ENCODE results near the gene HAGHL. TPM values are rescaled to one million over a fixed set of nuclear protein-coding genes. Genes with fewer than 3 reads are reported as not detected.

HAGHL gene
- total RNA-seq, 1 experiment from 2014 or later = 23.3 TPM

DNA sequence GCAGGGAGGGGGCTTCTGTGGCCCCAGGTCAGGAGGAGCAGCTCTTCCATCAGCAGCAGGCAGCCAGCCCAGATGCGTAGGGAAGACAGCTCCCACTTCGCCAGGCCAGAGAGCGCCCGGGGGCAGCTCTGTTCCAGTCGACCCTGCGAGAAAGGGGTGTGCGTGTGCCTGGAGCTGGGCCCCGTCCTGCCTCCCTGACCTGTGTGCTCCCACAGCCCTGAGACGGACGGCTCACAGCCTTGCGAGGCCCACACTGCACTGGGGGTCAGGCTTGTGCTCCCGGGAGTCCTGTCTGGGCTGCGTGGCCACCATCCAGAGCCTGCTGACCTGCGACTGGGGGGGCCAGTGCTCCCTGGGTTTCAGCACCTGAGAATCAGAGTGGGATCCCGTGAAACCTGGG is 33.2 kb downstream of the HAGHL start:
- DNase-seq (ENCODE audit: low read depth, low spot score) = no peak
- in situ Hi-C loops (cut with HindIII; ENCODE audit: low pct_unique_long_range_greater_than_20kb, low sequenced_read_pairs) = no loop called here

DNA sequence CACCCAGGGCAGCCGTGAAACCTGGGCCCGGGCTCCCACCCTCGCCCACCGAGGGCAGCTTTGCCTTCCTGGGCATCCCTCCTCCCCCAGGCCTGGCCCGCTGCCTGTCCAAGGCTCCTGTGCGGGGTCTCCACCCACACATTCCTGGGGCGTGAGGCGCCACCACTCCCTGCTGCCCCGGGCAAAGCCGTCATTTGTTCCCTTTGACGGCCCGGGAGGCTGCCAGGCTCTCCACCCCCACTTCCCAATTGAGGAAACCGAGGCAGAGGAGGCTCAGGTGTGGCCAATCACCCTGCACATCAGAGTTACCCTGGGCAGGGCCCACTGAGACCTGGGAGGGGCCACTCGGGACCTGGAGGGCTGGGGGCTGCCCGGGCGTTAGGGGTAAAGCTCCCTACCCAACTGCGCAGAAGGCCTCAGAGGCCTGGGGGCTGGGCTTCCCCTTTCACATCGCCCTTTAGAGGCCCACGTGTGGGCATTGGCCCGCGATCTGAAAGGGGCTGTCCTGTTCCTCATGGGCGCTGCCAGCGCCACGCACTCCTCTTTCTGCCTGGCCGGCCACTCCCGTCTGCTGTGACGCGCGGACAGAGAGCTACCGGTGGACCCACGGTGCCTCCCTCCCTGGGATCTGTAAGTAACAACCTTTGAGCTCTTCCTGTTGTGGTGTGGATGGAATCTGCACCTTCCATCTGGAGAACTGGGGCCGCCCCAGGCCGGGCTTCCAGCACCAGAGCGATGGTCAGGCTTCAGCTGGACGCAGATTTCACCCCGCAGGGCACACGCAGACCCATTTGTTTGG is 33.8 kb downstream of the HAGHL start, which contains the start of gene MSLN:
Gene MSLN (plus strand): TSS at position 190 of the 799 bp plus-strand sequence. CDS start 1,947 bp downstream, outside the sequence.
- in situ Hi-C loops (cut with HindIII; ENCODE audit: low pct_unique_long_range_greater_than_20kb, low sequenced_read_pairs) = no loop called here
- DNase-seq (ENCODE audit: low read depth, low spot score) = no peak

DNA sequence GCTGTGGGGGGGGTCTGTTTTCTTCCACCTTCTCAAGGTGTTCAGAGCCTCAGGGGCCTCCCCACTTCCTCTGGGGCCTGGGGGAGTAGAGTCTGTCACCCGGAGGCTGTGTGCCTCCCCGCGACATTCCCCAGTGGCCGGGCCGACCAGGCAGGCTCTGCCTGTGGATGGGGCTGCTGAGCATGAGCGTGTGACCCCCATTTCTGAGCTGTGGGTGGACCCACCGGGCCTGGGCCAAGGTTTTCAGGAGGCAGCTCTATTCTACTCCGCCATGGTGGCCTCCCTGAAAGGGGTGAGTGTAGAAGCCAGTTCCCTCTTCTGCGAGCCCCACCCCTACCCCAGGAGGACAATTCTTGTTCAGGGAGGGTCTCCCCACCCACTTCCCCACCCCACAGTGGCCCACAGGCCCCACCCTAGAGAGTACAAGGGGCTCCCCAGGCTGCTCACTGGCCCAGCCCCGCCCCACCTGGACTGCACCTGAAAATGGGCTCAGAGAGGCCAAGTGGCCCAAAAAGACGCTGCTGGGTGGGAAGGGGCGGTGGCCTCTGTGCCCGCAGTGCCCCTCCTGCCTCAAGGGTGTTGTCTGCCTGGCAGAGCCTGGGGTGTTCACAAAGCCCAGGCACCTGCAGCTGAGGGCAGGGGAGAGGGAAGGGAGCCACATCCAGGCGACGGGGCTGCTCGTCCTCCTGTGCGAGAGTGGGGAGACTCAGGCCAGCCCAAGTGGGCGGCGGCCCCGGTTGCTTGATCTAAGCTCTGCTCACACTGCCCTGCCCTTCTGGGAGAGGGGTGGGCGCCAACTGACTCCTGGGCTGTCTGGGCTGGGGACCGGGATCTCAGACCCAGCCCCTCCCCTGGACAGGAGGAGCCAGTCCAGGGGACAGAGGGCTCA is 35.0 kb downstream of the HAGHL start:
- in situ Hi-C loops (cut with HindIII; ENCODE audit: low pct_unique_long_range_greater_than_20kb, low sequenced_read_pairs) = no loop called here
- no peak for DNase-seq (ENCODE audit: low read depth, low spot score)

DNA sequence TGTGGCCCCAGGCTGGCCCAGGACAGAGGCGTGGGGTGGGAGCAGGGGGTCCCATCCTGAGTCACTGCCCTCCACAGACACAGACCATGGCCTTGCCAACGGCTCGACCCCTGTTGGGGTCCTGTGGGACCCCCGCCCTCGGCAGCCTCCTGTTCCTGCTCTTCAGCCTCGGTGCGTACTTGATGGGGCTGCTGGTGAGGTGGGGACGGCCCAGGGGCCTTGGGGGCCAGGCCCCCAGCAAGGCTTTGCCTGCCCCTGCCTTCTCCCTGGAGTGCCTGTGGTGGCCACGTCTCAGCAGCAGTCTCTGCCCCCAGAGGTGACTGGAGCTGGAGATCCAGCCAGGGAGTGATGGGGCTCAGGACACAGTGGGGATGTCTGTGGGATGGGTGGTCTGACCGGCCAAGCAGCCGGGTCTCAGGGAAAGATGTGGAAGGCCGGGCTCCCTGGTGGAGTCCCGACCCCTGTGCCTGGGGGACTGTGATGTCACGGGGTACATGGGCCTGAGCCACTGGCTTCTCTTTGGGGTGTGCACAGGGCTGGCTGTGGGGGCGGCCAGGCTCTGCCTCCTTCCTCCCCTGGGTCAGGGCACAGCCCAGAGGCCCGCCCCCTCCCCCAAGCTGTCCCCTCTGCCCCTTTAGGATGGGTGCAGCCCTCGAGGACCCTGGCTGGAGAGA is 35.8 kb downstream of the HAGHL start:
- in situ Hi-C loops (cut with HindIII; ENCODE audit: low pct_unique_long_range_greater_than_20kb, low sequenced_read_pairs) = no loop called here
- no peak for DNase-seq (ENCODE audit: low read depth, low spot score)

DNA sequence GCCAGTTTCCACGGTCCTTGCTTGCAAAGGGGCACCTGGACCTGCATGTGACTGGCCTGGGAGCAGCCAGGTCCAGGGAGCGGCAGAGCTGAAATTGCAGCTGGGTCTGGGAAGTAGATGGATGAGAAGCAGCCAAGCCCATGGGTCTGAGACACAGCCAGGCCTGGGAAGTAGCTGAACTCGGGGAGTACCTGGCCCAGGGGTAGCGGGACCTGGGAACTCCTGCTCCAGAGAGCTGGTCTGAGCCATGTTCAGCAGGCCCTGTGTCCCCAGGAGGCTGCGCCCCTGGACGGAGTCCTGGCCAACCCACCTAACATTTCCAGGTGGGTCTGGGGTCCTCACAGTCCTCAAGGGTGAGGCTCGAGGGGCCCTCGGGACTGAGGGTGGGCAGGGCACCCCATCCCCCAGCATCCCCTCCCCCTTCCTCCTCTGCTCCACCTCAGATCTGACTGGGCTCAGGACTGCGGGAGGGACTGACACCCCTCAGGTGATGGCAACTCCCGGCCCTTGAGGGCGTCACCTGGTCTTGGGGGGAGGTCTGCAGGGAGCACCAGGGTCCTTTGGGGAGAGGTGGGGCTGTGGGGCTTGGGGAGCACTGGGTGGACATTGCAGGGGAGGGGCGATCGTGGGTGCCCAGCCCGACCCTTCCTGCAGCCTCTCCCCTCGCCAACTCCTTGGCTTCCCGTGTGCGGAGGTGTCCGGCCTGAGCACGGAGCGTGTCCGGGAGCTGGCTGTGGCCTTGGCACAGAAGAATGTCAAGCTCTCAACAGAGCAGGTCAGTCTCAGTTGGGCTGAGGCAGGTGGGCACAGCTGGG is 36.7 kb downstream of the HAGHL start:
- in situ Hi-C loops (cut with HindIII; ENCODE audit: low pct_unique_long_range_greater_than_20kb, low sequenced_read_pairs) = no loop called here
- no peak for DNase-seq (ENCODE audit: low read depth, low spot score)

DNA sequence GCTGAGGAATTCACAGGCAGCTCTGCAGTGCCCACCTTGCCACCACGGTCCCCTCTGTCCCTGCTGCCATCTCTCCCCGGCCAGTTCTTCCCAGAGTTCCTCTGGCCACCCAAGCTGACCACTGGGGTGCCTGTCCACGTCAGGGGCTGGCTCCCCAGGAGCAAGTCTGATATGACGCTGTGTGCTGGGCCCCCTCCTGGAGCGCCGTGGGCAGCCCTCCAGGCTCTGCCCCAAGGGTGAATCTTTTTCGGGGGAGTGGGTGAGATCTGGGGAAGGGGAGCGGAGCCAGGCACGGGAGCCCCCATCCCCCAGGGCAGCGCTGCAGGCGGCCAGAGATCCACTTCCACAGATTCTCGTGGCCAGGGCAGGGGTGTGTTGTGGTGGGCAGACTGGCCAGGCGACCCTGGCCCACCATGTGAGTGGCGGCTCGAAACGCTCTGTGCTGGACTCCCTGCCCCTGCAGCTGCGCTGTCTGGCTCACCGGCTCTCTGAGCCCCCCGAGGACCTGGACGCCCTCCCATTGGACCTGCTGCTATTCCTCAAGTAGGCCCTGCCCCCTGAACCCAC is 37.4 kb downstream of the HAGHL start:
- in situ Hi-C loops (cut with HindIII; ENCODE audit: low pct_unique_long_range_greater_than_20kb, low sequenced_read_pairs) = no loop called here
- DNase-seq (ENCODE audit: low read depth, low spot score) = no peak

DNA sequence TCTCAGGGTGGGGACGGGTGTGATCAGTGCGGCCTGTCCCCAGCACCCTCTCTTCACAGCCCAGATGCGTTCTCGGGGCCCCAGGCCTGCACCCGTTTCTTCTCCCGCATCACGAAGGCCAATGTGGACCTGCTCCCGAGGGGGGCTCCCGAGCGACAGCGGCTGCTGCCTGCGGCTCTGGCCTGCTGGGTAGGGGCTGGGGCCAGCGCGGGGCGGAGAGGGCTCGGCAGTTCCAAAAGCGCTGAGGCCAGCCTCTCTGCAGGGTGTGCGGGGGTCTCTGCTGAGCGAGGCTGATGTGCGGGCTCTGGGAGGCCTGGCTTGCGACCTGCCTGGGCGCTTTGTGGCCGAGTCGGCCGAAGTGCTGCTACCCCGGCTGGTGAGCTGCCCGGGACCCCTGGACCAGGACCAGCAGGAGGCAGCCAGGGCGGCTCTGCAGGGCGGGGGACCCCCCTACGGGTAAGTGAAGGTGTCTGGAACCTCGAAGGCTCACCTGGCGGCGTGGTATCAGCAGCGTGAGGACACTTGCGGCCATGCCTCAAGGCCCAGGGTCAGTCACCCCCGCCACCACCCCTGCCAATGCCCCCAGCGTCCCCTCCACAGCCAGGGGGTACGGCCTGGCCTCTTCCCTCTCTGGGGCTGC is 38.1 kb downstream of the HAGHL start:
- in situ Hi-C loops (cut with HindIII; ENCODE audit: low pct_unique_long_range_greater_than_20kb, low sequenced_read_pairs) = no loop called here

DNA sequence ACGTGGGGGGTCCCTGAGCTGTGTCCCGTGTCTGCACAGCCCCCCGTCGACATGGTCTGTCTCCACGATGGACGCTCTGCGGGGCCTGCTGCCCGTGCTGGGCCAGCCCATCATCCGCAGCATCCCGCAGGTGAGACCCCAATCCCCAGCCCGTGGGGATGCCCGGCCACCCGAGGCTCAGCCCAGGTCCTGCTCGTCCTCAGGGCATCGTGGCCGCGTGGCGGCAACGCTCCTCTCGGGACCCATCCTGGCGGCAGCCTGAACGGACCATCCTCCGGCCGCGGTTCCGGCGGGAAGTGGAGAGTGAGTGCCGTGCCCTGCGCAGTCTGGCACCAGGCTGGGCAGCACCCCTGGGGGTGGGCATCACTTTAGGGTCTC is 38.6 kb downstream of the HAGHL start:
- in situ Hi-C loops (cut with HindIII; ENCODE audit: low pct_unique_long_range_greater_than_20kb, low sequenced_read_pairs) = no loop called here
- DNase-seq (ENCODE audit: low read depth, low spot score) = no peak

More for the DNA sequence above, 38.1 kb downstream of the HAGHL start:
- DNase-seq (ENCODE audit: low read depth, low spot score) = no peak

DNA sequence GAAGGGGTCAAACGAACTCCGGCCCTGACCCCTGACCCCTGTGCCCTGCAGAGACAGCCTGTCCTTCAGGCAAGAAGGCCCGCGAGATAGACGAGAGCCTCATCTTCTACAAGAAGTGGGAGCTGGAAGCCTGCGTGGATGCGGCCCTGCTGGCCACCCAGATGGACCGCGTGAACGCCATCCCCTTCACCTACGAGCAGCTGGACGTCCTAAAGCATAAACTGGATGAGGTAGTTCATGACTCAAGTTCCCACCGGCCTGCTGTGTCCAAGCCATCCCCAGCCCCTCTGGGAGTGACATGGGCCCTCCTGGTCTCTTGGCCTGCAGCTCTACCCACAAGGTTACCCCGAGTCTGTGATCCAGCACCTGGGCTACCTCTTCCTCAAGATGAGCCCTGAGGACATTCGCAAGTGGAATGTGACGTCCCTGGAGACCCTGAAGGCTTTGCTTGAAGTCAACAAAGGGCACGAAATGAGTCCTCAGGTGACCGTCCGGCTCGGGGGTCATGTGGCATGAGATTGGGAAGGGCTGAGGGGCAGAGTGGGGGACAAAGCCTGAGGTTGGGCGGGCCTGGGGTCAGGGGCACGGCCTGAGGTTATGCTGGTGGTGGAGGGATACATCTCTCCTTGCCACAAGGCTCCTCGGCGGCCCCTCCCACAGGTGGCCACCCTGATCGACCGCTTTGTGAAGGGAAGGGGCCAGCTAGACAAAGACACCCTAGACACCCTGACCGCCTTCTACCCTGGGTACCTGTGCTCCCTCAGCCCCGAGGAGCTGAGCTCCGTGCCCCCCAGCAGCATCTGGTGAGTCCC is 39.3 kb downstream of the HAGHL start:
- no peak for DNase-seq (ENCODE audit: low read depth, low spot score)
- in situ Hi-C loops (cut with HindIII; ENCODE audit: low pct_unique_long_range_greater_than_20kb, low sequenced_read_pairs) = no loop called here

DNA sequence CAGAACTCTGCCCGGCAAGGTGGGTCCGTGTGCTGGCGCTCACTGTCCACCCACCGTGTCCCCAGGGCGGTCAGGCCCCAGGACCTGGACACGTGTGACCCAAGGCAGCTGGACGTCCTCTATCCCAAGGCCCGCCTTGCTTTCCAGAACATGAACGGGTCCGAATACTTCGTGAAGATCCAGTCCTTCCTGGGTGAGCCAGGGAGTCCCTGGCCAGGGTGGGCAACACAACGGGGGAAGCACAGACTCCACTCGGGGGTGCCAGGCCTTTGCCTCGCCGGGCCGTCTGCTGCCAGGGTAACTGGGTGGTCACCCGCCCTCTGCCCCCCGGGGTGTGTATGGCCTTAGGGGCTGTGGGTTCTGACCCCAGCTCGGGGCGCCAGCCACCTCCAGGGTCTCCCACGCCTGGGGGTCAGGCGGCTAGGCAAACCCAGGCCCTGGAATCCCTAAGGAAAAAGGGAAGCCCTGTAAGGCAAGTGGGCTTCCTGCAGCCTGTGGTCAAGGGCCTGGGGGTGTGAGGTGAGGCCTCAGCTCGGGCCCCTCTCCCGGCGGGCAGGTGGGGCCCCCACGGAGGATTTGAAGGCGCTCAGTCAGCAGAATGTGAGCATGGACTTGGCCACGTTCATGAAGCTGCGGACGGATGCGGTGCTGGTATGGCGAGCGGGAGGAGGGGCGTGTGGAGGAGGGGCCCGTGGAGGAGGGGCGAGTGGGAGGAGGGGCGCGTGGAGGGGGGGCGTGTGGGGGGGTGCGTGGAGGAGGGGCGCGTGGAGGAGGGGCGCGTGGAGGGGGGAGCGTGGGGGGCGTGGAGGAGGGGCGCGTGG is 40.1 kb downstream of the HAGHL start:
- no peak for DNase-seq (ENCODE audit: low read depth, low spot score)
- in situ Hi-C loops (cut with HindIII; ENCODE audit: low pct_unique_long_range_greater_than_20kb, low sequenced_read_pairs) = no loop called here

DNA sequence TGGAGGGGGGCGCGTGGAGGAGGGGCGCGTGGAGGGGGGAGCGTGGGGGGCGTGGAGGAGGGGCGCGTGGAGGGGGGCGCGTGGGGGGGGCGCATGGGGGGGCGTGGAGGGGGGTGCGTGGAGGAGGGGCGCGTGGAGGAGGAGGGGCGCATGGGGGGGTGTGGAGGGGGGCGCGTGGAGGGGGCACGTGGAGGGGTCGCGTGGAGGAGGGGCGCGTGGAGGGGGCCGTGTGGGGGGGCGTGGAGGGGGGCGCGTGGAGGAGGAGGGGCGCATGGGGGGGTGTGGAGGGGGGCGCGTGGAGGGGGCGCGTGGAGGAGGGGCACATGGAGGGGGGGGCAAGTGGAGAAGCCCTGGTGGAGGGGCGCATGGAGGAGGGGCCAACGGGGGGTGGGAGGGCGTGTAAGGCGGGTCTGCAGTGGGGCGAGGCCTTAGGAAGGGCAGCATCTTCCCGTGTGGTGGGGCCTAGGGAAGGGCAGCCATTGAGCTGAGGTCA is 40.9 kb downstream of the HAGHL start:
- in situ Hi-C loops (cut with HindIII; ENCODE audit: low pct_unique_long_range_greater_than_20kb, low sequenced_read_pairs) = no loop called here

DNA sequence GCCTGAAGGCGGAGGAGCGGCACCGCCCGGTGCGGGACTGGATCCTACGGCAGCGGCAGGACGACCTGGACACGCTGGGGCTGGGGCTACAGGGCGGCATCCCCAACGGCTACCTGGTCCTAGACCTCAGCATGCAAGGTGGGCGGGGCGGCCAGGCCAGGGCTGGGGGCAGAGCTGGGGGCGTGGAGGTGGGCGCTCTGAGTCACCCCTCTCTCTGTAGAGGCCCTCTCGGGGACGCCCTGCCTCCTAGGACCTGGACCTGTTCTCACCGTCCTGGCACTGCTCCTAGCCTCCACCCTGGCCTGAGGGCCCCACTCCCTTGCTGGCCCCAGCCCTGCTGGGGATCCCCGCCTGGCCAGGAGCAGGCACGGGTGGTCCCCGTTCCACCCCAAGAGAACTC is 41.5 kb downstream of the HAGHL start:
- in situ Hi-C loops (cut with HindIII; ENCODE audit: low pct_unique_long_range_greater_than_20kb, low sequenced_read_pairs) = no loop called here
- DNase-seq (ENCODE audit: low read depth, low spot score) = no peak

More for the DNA sequence above, 40.9 kb downstream of the HAGHL start:
- no peak for DNase-seq (ENCODE audit: low read depth, low spot score)

DNA sequence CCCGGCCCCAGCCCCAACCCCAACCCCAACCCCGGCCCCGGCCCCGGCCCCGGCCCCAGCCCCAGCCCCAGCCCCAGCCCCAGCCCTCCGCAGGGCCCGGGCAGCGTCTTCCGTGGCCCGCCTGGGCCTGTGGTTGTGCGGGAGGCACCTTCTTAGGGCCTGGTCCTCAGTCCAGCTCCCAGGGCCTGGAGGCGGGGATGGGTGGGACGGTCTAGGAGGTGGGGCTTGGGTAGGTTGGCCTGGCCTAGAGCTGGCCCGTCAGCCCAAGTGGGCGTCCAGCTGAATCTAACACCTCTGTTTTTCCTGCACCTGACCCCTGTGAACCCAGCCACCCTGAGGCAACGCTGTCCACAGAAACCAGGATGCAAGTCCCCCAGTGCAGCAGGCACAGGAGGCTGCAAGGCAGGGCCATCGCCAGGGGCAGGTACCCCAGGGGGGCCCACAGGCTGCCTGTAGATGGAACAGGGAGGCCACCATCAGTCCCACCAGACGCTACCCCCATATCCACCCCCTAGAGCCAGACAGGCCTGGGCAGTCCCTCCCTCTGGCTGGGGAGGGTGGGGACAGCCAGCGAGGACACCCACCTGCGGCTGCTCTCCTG is 42.4 kb downstream of the HAGHL start:
- DNase-seq (ENCODE audit: low read depth, low spot score) = no peak
- in situ Hi-C loops (cut with HindIII; ENCODE audit: low pct_unique_long_range_greater_than_20kb, low sequenced_read_pairs) = no loop called here

DNA sequence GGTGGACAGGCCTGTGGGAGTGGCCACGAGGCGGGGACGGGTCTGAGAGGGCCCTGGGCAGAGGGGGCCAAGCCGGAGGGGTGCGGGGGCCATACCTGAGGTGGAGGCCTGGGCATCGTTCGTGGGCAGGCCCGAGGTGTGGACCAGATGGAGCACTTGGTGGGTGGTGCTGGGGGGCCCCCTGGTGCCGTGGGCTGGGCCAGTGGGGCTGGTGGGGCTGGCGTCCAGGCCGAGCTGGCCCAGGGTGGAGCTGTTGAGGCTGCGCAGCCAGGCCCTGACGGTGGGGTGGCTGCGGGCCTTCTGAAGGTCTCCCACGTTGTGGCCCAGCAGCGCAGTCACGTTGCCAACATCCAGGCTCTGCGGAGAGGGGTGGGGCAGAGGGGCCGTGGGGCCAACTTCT is 43.0 kb downstream of the HAGHL start:
- in situ Hi-C loops (cut with HindIII; ENCODE audit: low pct_unique_long_range_greater_than_20kb, low sequenced_read_pairs) = no loop called here
- DNase-seq (ENCODE audit: low read depth, low spot score) = no peak

DNA sequence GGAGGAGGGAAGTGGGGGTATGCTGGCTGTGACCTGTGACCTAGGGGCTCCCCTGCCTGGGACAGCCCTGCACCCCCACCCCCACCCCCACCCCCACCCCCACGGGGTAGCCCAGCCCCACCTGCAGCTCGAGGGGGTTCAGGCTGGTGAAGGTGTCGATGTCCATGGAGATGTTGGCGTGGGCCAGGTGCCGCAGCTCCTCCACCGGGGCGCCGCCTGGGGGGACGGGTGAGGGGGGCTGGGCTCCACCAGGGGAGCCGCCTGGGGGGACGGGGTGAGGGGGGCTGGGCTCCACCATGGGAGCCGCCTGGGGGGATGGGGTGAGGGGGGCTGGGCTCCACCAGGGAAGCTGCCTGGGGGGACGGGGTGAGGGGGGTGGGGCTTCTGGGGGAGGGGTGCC is 43.5 kb downstream of the HAGHL start:
- in situ Hi-C loops (cut with HindIII; ENCODE audit: low pct_unique_long_range_greater_than_20kb, low sequenced_read_pairs) = no loop called here
- no peak for DNase-seq (ENCODE audit: low read depth, low spot score)
